ENCODE data around the gene B3GALT5. TPM values are rescaled to one million over a fixed set of nuclear protein-coding genes. Genes with fewer than 3 reads are reported as not detected.

Gene B3GALT5
- total and polyA plus RNA-seq, 7 donors: 0.36 to 33.7 (median 1.4) TPM

- Histone ChIP-seq H3K27me3 (no peaks in the 10 kb centered on the region), H3K9me3 (no peaks in the 10 kb centered on the region), H3K27ac (no peak overlapping the region), H3K4me1 (peaks cover 0 to 6% (median 3%) of the 10 kb centered on the region in 4 donors), H3K4me3 (no peak overlapping the region), H3K36me3 (no peaks in the 10 kb centered on the region)
- 91 to 95% methylated on average over 10 of the region's 10 CpGs for WGBS, 2 donors
- intact Hi-C loops (cut with DNase I): no loop called here
- TF ChIP-seq POLR2A (IDR thresholded peaks at IDR 0.05) (no peak), POLR2AphosphoS5 (IDR thresholded peaks at IDR 0.05) (no peak), EP300 (IDR thresholded peaks at IDR 0.05) (no peak)
- TF ChIP-seq, protein P1, sequence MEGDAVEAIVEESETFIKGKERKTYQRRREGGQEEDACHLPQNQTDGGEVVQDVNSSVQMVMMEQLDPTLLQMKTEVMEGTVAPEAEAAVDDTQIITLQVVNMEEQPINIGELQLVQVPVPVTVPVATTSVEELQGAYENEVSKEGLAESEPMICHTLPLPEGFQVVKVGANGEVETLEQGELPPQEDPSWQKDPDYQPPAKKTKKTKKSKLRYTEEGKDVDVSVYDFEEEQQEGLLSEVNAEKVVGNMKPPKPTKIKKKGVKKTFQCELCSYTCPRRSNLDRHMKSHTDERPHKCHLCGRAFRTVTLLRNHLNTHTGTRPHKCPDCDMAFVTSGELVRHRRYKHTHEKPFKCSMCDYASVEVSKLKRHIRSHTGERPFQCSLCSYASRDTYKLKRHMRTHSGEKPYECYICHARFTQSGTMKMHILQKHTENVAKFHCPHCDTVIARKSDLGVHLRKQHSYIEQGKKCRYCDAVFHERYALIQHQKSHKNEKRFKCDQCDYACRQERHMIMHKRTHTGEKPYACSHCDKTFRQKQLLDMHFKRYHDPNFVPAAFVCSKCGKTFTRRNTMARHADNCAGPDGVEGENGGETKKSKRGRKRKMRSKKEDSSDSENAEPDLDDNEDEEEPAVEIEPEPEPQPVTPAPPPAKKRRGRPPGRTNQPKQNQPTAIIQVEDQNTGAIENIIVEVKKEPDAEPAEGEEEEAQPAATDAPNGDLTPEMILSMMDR (IDR thresholded peaks at IDR 0.05): no peak
- no peak for DNase-seq
These were observed 54.7 kb downstream of the B3GALT5 start for GRCh38 chr21:39667353-39667891.

DNA sequence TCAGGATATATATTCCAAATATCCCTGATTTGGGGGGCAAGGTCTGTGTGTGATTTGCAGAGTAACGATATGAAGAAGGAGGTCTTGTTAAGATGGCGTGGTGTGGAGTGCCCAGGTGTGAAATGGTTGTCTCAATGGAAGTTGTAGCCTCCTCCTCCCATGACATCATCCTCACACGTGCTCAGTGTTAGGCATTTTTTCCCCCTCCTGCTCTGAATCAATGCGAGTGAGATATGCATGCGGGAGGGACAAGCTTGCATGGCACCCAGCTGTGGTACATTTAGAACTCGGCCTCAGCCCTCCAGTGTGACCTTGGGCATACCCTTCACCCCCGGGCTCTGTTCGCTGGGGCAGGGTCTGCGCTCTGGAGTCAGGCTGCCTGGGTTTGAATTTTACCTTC lies 55.6 kb downstream of the B3GALT5 start:
- WGBS, 2 donors: 92 to 96% methylated on average over 9 of the region's 9 CpGs

GRCh38 chr21:39669485-39669884 lies 56.7 kb downstream of the B3GALT5 start:
- TF ChIP-seq POLR2A (IDR thresholded peaks at IDR 0.05) (no peak), POLR2AphosphoS5 (IDR thresholded peaks at IDR 0.05) (no peak), EP300 (IDR thresholded peaks at IDR 0.05) (no peak)
- TF ChIP-seq, protein P1 (IDR thresholded peaks at IDR 0.05): no peak
- no peaks in the 10 kb centered on the region for H3K9me3 ChIP-seq
- WGBS, 2 donors: 89 to 93% methylated on average over 9 of the region's 9 CpGs
- H3K4me1 ChIP-seq: peaks cover 0 to 19% (median 9%) of the 10 kb centered on the region in 4 donors
- no peak for DNase-seq
- intact Hi-C loops (cut with DNase I): no loop called here
- no peaks in the 10 kb centered on the region for H3K36me3 ChIP-seq
- H3K27me3 ChIP-seq: no peaks in the 10 kb centered on the region
- H3K4me3 ChIP-seq: no peak overlapping the region
- H3K27ac ChIP-seq: peak overlapping the region in 1 of 4 donors; percentile 38

More for the DNA sequence above, 55.6 kb downstream of the B3GALT5 start:
- Histone ChIP-seq H3K27me3 (no peaks in the 10 kb centered on the region), H3K4me1 (peaks cover 0 to 8% (median 3%) of the 10 kb centered on the region in 4 donors), H3K4me3 (no peak overlapping the region), H3K9me3 (no peaks in the 10 kb centered on the region), H3K27ac (no peak overlapping the region), H3K36me3 (no peaks in the 10 kb centered on the region)
- TF ChIP-seq POLR2AphosphoS5 (IDR thresholded peaks at IDR 0.05): no peak
- TF ChIP-seq, protein P1 (IDR thresholded peaks at IDR 0.05): no peak
- no peak for TF ChIP-seq EP300 (IDR thresholded peaks at IDR 0.05)
- TF ChIP-seq POLR2A (IDR thresholded peaks at IDR 0.05): no peak
- DNase-seq: no peak
- intact Hi-C loops (cut with DNase I): no loop called here

- DNase-seq: no peak
- WGBS, 2 donors: 46 to 72% methylated on average over 8 of the region's 8 CpGs
- no peaks in the 10 kb centered on the region for H3K36me3 ChIP-seq
- intact Hi-C loops (cut with DNase I): loop anchor here (5.0 kb wide), 1 partner anchor 382 kb away; no protein-coding TSS in a partner anchor
- H3K4me3 ChIP-seq: no peak overlapping the region
- H3K27me3 ChIP-seq: no peaks in the 10 kb centered on the region
- H3K4me1 ChIP-seq: peaks cover 0 to 25% (median 15%) of the 10 kb centered on the region in 4 donors
- H3K9me3 ChIP-seq: no peaks in the 10 kb centered on the region
- TF ChIP-seq EP300 (IDR thresholded peaks at IDR 0.05) (no peak), POLR2A (IDR thresholded peaks at IDR 0.05) (no peak), POLR2AphosphoS5 (IDR thresholded peaks at IDR 0.05) (no peak)
- TF ChIP-seq, protein P1 (IDR thresholded peaks at IDR 0.05): no peak
- peak overlapping the region in 2 of 4 donors; percentile 6 to 38 for H3K27ac ChIP-seq
These were observed 57.4 kb downstream of the B3GALT5 start for GRCh38 chr21:39669976-39670661.
